GM12891 (cell line): ENCODE data around the gene C16orf90.

Experiments
- POLR2A ChIP-seq: IDR thresholded peaks from 2 replicates; pipeline ENCODE4 v1.6.1; 2011; ENCODE audit warnings: low read depth, low read length, control low read depth
- POLR2AphosphoS5 ChIP-seq: IDR thresholded peaks from 2 replicates; pipeline ENCODE4 v1.6.1; 2011; ENCODE audit warnings: low read depth, low read length, control low read depth
- SPI1 ChIP-seq: IDR thresholded peaks from 2 replicates; pipeline ENCODE4 v1.6.1; 2011; ENCODE audit warnings: low read depth, low read length, control low read depth
- TAF1 ChIP-seq: IDR thresholded peaks from 2 replicates; pipeline ENCODE4 v1.6.1; 2011; ENCODE audit warnings: low read depth, low read length, control low read depth

GRCh38 chr16:3514621-3515020 lies 19.3 kb upstream of the C16orf90 start:
- TF ChIP-seq TAF1 (no peak), POLR2A (no peak), POLR2AphosphoS5 (no peak), SPI1 (no peak)
